ENCODE results near the gene SLIT3. TPM values are rescaled to one million over a fixed set of nuclear protein-coding genes. Genes with fewer than 3 reads are reported as not detected.

The SLIT3 gene
- total RNA-seq, 2 donors from 2014 or later = 6.6 to 6.7 TPM

GRCh38 chr5:169011009-169011408 lies 289.9 kb downstream of the SLIT3 start:
- H3K4me3 ChIP-seq = no peak overlapping the region
- no peak for ATAC-seq
- no peak overlapping the region for H3K27ac ChIP-seq
- 69 to 77% methylated on average over 4 of the region's 4 CpGs for WGBS, 2 donors
- intact Hi-C loops (cut with DNase I) = no loop called here
- no peaks in the 10 kb centered on the region for H3K9me3 ChIP-seq
- no peak for DNase-seq
- no peaks in the 10 kb centered on the region for H3K4me1 ChIP-seq
- no peaks in the 10 kb centered on the region for H3K36me3 ChIP-seq (replicated peaks in 1 of 2; ENCODE audit: insufficient read depth in 1 of 2, low read depth in 2 of 2)
- TF ChIP-seq CTCF (IDR thresholded peaks at IDR 0.05) (no peak), POLR2A (IDR thresholded peaks at IDR 0.05) (no peak)
- H3K27me3 ChIP-seq = no peaks in the 10 kb centered on the region

DNA sequence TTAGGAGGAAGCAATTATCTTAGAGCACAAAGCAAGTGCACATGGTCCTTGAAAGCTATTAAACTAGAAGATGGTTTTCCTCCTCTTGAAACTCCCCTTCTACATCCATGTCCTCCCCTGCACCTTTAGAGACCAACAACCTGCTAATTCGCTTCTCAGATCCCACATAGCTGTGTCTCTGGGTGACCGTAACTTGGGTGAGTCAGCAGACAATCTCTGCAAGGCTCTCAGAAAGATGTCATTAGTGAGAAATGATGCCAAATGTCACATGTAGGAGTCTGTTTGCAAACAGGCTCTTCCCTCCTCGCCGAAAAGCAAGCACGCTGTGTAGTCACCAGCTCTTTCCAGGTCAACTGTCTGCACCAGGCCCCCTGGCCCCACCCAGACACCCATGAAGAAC lies 291.8 kb downstream of the SLIT3 start:
- Histone ChIP-seq H3K36me3 (replicated peaks in 1 of 2; ENCODE audit: insufficient read depth in 1 of 2, low read depth in 2 of 2) (no peaks in the 10 kb centered on the region), H3K4me1 (no peaks in the 10 kb centered on the region), H3K4me3 (no peak overlapping the region), H3K27ac (no peak overlapping the region), H3K9me3 (no peaks in the 10 kb centered on the region), H3K27me3 (no peaks in the 10 kb centered on the region)
- no peak for DNase-seq
- TF ChIP-seq CTCF (IDR thresholded peaks at IDR 0.05) (no peak), POLR2A (IDR thresholded peaks at IDR 0.05) (no peak)
- 60 to 77% methylated on average over 5 of the region's 5 CpGs for WGBS, 2 donors
- intact Hi-C loops (cut with DNase I) = no loop called here
- ATAC-seq = no peak

GRCh38 chr5:169006842-169007790 lies 293.8 kb downstream of the SLIT3 start:
- no peak for DNase-seq
- no peak overlapping the region for H3K27ac ChIP-seq
- no peaks in the 10 kb centered on the region for H3K27me3 ChIP-seq
- intact Hi-C loops (cut with DNase I) = no loop called here
- ATAC-seq = no peak
- no peak overlapping the region for H3K4me3 ChIP-seq
- no peak for TF ChIP-seq CTCF (IDR thresholded peaks at IDR 0.05)
- TF ChIP-seq POLR2A (IDR thresholded peaks at IDR 0.05) = no peak
- H3K4me1 ChIP-seq = no peaks in the 10 kb centered on the region
- no peaks in the 10 kb centered on the region for H3K9me3 ChIP-seq
- 75 to 86% methylated on average over 8 of the region's 8 CpGs for WGBS, 2 donors
- no peaks in the 10 kb centered on the region for H3K36me3 ChIP-seq (replicated peaks in 1 of 2; ENCODE audit: insufficient read depth in 1 of 2, low read depth in 2 of 2)

DNA sequence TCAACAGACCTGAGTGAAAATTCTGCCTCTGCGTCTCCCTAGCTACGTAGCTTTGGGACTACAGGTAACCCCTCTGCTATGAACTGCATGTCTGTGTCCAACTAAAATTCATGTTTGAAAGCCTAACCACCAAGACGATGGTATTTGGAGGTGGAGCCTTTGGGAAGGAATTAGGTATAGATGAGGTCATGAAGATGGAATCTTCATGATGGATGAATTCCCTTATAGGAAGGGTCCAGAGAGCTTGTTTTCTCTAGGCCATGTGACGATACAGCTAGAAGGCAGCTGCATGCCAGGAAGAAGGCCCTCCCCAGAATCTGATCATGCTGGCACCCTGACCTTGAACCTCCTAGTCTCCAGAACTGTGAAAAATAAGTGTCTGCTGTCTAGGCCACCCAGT lies 296.4 kb downstream of the SLIT3 start:
- H3K27ac ChIP-seq = no peak overlapping the region
- H3K27me3 ChIP-seq = no peaks in the 10 kb centered on the region
- intact Hi-C loops (cut with DNase I) = no loop called here
- no peaks in the 10 kb centered on the region for H3K36me3 ChIP-seq (replicated peaks in 1 of 2; ENCODE audit: insufficient read depth in 1 of 2, low read depth in 2 of 2)
- TF ChIP-seq POLR2A (IDR thresholded peaks at IDR 0.05) (no peak), CTCF (IDR thresholded peaks at IDR 0.05) (no peak)
- no peaks in the 10 kb centered on the region for H3K4me1 ChIP-seq
- H3K9me3 ChIP-seq = no peaks in the 10 kb centered on the region
- DNase-seq (no peak), ATAC-seq (no peak)
- 69 to 82% methylated on average over 4 of the region's 4 CpGs for WGBS, 2 donors
- no peak overlapping the region for H3K4me3 ChIP-seq
